ENCODE data around the gene APBA1. TPM values are rescaled to one million over a fixed set of nuclear protein-coding genes. Genes with fewer than 3 reads are reported as not detected.

APBA1 gene
- total RNA-seq, 2 donors from 2014 or later, result 11.9 to 14.4 TPM

DNA sequence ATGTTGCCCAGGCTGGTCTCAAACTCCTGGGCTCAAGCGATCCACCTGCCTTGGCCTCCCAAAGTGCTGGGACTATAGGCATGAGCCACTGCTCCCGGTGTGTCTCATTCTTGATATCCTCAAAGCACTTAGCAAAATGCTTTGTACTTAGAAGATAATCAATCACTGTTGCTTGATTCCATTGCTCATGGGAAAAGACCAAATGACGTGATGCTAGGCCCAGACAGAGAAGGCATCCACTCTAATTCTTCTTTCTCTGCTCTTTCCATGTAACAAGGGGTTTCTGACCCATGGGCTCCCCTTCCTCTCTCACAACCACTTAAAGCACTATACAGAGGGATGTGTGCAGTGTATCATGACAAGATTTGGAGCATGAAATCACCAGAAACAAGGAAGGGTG is 83.0 kb downstream of the APBA1 start:
- DNase-seq, result no peak
- intact Hi-C loops (cut with DNase I, micrococcal nuclease), result no loop called here
- ATAC-seq, result no peak

DNA sequence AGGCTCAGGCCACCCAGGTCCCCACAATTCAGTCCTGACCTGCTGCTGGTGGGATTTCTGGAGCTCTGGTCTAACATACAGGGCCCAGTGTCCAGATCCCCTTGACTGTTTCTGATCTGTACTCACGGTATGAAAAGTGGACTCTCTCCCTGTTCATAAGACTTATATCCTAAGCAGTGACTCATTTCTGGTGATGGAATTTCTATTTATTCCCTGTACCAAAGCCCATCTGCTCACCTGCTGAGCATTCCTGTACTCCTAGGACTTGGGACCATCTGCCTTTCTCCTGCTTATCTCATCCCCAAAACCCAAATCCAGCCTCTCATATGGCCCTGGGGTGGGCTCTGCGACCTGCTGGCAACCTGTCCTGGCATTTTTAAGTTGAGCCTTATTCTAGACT is 86.6 kb downstream of the APBA1 start:
- intact Hi-C loops (cut with DNase I, micrococcal nuclease), result no loop called here
- DNase-seq (no peak), ATAC-seq (no peak)

DNA sequence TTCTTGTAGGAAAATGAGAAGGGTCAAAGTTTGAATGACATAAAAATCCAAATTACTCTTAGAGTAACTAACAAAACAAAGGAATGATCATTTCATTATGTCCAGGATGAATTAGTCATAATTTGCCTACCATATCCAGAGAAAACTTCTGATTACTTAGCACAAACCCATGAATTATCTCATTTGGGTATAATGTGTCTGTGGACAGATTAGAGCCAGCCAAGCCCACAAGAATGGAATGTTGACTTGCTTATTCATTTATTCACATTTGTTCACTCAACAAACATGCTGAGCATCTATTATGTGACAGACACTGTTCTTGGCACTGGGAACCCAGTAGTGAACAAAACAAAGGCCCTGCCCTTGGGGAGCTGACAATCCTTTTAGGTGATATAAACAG is 87.4 kb downstream of the APBA1 start:
- DNase-seq (no peak), ATAC-seq (no peak)
- intact Hi-C loops (cut with DNase I, micrococcal nuclease), result no loop called here

DNA sequence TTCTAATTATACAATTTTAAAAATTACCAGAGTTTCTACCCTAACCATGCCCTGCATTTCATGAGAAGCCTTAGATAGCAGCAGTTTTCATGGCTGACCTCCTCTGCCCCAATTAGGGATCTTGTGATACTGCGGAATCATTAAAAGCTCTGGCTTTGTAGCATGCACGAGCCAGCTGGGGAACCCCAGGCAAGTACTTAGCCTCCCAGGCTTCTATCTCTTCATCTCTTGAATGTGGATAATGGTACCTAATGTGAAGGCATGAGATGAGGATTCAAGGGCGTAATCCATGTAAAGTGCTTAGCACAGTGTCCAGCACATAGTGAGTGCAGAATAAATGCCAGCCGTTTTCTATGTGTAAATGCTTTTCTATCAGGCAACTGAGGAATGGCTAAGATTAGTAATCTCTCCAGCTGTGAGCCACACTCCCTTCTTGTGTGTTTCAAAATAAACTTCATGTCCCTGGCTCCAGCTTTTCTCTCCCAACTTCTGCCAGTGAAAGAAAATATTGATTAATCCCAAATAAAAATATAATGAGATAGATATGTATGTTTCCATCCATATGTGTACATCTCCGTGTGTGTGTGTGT is 88.4 kb downstream of the APBA1 start:
- no peak for ATAC-seq
- intact Hi-C loops (cut with DNase I, micrococcal nuclease), result no loop called here
- DNase-seq, result no peak

- DNase-seq, result peak in 1 of 2 donors; percentile 12
- intact Hi-C loops (cut with DNase I, micrococcal nuclease), result no loop called here
- no peak for ATAC-seq
These were observed 89.5 kb downstream of the APBA1 start for GRCh38 chr9:69582544-69583297.

DNA sequence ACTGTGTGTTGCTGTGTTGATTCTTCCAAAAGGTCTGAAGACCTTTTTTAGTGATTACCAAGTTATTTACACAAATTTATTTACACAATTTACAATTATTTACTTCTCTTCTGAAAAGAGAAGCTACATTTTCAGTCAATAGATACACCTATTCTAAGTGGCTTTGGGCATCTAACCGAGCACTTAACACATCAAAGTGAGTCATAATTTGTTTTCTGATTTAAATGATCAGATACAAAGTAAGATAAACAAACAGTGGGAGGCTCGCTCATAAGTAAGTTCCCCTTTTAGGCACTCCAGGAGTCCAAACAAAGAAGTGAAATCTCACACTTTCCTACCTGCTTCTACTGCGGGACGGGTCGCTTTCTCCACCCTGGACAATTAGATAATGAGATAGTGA is 90.2 kb downstream of the APBA1 start:
- ATAC-seq (no peak), DNase-seq (no peak)
- intact Hi-C loops (cut with DNase I, micrococcal nuclease), result no loop called here

GRCh38 chr9:69580582-69581214 is 91.5 kb downstream of the APBA1 start:
- no peak for ATAC-seq

GRCh38 chr9:69579760-69580581 is 92.2 kb downstream of the APBA1 start:
- ATAC-seq (peak; percentile 83), DNase-seq (no peak)
- intact Hi-C loops (cut with DNase I, micrococcal nuclease), result no loop called here

More at GRCh38 chr9:69580582-69581214, 91.5 kb downstream of the APBA1 start:
- no peak for DNase-seq
- intact Hi-C loops (cut with DNase I, micrococcal nuclease), result no loop called here

DNA sequence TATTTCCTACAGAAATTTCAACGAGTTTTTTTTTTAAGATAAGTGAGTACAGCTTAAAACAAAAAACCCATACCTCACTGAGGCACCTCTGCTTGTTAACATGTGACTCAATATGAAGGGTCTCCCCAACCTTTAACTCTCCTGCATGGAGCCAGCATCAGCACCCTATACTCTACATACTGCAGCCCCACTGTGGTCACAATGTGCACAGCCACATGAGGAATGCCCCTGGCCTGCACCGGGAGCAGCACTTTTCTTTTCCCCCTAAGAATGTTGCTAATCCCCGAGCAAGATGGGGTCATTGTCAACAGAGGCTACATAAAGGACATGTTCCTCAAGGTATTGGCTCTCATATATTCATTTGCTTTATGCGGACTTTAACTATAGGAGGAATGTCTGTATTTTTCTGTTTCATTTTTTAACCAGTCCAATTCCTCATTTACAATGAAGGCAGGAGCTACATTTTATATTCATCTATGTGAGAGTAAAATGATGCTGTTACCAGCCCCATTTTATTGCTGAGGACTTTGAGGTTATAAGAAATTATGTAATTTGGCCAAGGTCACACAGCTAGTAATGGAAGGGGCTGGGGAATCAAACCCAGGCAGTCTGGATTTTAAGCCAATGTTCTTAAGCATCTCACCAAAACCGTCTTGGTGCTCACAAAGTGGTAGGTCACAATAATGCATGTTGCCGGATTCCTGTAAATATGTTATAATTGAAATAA is 93.0 kb downstream of the APBA1 start:
- intact Hi-C loops (cut with DNase I, micrococcal nuclease), result no loop called here
- ATAC-seq (peak; percentile 85), DNase-seq (no peak)

- no peak for ATAC-seq
- intact Hi-C loops (cut with DNase I, micrococcal nuclease), result no loop called here
These were observed 94.1 kb downstream of the APBA1 start for GRCh38 chr9:69578026-69578425.

GRCh38 chr9:69577123-69577522 is 95.0 kb downstream of the APBA1 start:
- ATAC-seq, result no peak
- DNase-seq, result no peak
- intact Hi-C loops (cut with DNase I, micrococcal nuclease), result no loop called here

More at GRCh38 chr9:69578026-69578425, 94.1 kb downstream of the APBA1 start:
- DNase-seq, result no peak

GRCh38 chr9:69574057-69574456 is 98.1 kb downstream of the APBA1 start:
- intact Hi-C loops (cut with DNase I, micrococcal nuclease), result no loop called here
- ATAC-seq, result no peak
- no peak for DNase-seq

- ATAC-seq, result peak; percentile 45
- DNase-seq, result no peak
- intact Hi-C loops (cut with DNase I, micrococcal nuclease), result no loop called here
These were observed 98.5 kb downstream of the APBA1 start for GRCh38 chr9:69573651-69574050.

- intact Hi-C loops (cut with DNase I, micrococcal nuclease), result no loop called here
- no peak for DNase-seq
- no peak for ATAC-seq
These were observed 99.6 kb downstream of the APBA1 start for GRCh38 chr9:69572611-69573010.

DNA sequence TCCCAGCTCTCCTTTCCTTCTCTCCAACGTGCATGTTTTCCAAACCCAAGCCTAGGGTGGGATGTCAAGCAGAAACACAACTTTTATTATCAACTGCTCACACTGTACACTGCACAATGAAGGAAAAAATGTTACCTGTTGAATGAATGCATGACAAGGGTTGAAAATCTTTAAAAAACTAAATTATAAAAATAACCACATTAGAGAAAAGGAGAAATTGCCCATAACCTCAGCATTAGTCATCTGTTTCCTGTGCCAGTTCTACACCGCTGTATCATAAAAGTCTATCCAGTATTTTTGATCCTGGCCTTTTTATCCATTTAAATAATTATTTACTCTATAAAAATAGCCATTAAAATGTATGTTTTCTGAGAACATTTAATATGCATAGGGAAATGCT is 101.1 kb downstream of the APBA1 start:
- DNase-seq (no peak), ATAC-seq (no peak)
- intact Hi-C loops (cut with DNase I, micrococcal nuclease), result no loop called here

DNA sequence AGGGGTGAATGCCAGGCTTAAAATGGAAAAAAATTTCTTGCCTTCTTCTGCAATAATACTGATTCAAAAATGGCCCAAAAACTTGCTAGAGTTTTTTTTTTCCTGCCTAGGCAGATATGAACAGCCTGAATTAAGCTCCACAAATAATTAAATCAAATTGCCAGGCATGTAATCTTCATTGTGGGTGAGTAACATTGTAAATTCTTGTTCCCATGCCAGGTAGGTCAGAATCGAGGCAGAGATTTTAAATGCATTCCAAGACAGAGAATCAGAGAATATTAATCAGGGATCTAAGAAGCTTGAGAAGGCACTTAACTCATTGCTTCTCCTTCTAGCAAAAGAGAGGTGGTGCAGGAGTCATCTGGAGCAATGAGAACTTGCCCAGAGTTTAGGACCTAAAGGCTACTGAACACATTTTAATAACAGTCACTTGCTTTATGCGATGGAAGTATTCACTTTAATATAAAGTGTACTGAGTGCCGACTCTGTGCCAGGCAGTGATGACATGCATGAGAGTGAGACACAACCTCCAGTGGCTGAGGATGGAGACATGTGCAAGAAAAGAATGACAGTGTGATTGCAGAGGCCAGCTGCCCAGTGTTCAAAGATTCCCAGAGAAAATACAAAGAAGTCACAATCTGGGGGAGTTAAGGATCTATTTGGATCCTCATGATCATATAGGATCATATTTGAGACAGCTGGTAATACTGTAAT is 102.3 kb downstream of the APBA1 start:
- intact Hi-C loops (cut with DNase I, micrococcal nuclease), result no loop called here
- ATAC-seq (peak; percentile 76), DNase-seq (no peak)

DNA sequence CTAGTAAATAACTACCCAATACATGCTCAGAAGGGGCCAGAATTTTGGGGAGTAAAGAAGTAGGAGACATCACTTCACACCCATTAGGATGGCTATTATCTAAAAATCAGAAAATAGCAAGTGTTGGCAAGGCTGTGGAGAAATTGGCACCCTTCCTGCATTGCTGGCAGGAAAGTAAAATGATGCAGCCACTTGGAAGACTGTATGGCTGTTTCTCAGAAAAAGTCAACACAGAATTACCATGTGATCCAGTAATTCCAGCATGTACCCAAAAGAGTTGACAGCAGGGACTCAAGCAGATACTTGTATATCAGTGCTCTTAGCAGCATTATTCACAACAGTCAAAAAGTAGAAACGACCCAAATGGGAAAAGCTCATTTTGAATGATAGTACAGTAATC is 107.6 kb downstream of the APBA1 start:
- intact Hi-C loops (cut with DNase I, micrococcal nuclease), result no loop called here
- DNase-seq, result no peak
- ATAC-seq, result no peak

- ATAC-seq, result no peak
- intact Hi-C loops (cut with DNase I, micrococcal nuclease), result no loop called here
- no peak for DNase-seq
These were observed 113.0 kb downstream of the APBA1 start for GRCh38 chr9:69559126-69559525.
